Caco-2 (cell line): ENCODE results near the gene TJP3. TPM values are rescaled to one million over a fixed set of nuclear protein-coding genes. Genes with fewer than 3 reads are reported as not detected.

Experiments
- BruUV-seq: library from RNA; stranded (reverse); fragments of 400-500 nt; replicated peaks from 2 replicates; lab custom pipeline; 2021; lab: Mats Ljungman, UMichigan
- CTCF ChIA-PET: fragments of 300-600 bp; sonication (Branson Sonifier 250); formaldehyde crosslinking; loops from one replicate; lab custom pipeline; 2022; ENCODE audit warnings: antibody characterized with exemption; lab: Charles Lee
- POLR2A ChIA-PET: fragments of 300-600 bp; sonication (Branson Sonifier 250); formaldehyde crosslinking; loops from one replicate; lab custom pipeline; 2022; ENCODE audit warnings: antibody characterized with exemption; lab: Charles Lee
- DNase-seq, 2 experiments: peaks; one replicate each; pipeline versions ENCODE4 v3.0.0 to v3.0.0-alpha.2; 2020 to 2022
- H3K27me3 ChIP-seq: replicated peaks from 2 replicates; pipeline ENCODE4 v1.6.0; 2011; ENCODE audit warnings: low read length; ENCODE audit not compliant: control insufficient read depth, insufficient read depth
- H3K36me3 ChIP-seq: 2 replicates; pipeline ENCODE4 v1.5.1; 2011; ENCODE audit warnings: low read length; ENCODE audit not compliant: control insufficient read depth, insufficient read depth
- H3K4me1 ChIP-seq: fragments of 250-450 bp; sonication (Bioruptor Pico); 2 replicates; pipeline ENCODE4 v1.5.1; 2020; ENCODE audit warnings: mild to moderate bottlenecking
- H3K4me3 ChIP-seq: 2 replicates; pipeline ENCODE4 v1.5.1; 2011; ENCODE audit warnings: low read depth, mild to moderate bottlenecking, control low read depth, low read length
- H3K9me3 ChIP-seq: fragments of 250-450 bp; sonication (Bioruptor Pico); 2 replicates; pipeline ENCODE4 v1.5.1; 2020; ENCODE audit warnings: mild to moderate bottlenecking, moderate library complexity
- H3K27ac Mint-ChIP-seq: one replicate; pipeline ENCODE4 v1.8.0; 2022; ENCODE audit warnings: mixed read lengths; ENCODE audit not compliant: unreplicated experiment
- H3K27me3 Mint-ChIP-seq: one replicate; pipeline ENCODE4 v1.8.0; 2022; ENCODE audit warnings: mixed read lengths; ENCODE audit not compliant: insufficient read depth, unreplicated experiment
- H3K36me3 Mint-ChIP-seq: one replicate; pipeline ENCODE4 v1.8.0; 2022; ENCODE audit warnings: mild to moderate bottlenecking, mixed read lengths; ENCODE audit not compliant: insufficient read depth, unreplicated experiment
- H3K4me1 Mint-ChIP-seq: one replicate; pipeline ENCODE4 v1.8.0; 2022; ENCODE audit warnings: low read depth, mixed read lengths; ENCODE audit not compliant: unreplicated experiment
- H3K4me3 Mint-ChIP-seq: one replicate; pipeline ENCODE4 v1.8.0; 2022; ENCODE audit warnings: mild to moderate bottlenecking, moderate library complexity, mixed read lengths; ENCODE audit not compliant: unreplicated experiment
- H3K9me3 Mint-ChIP-seq: one replicate; pipeline ENCODE4 v1.8.0; 2022; ENCODE audit warnings: mixed read lengths; ENCODE audit not compliant: unreplicated experiment
- intact Hi-C: fragments of 100-400 bp; cut with micrococcal nuclease; formaldehyde crosslinking; loops from one replicate; pipeline ENCODE4 v1.10.0; 2022; ENCODE audit not compliant: unreplicated experiment
- total RNA-seq: library from RNA; stranded (reverse); gene quantifications from 2 replicates; pipeline ENCODE4 v1.2.3, GENCODE V29; 2022
- TF ChIP-seq, protein P1 (sequence below), 2 experiments: fragments of 200-600 bp in 1 of 2; IDR thresholded peaks; 1 replicate in 1 of 2; 2 replicates in 1 of 2; pipeline versions ENCODE4 v1.5.1 to v1.8.0; 2011 to 2022; ENCODE audit warnings: antibody characterized with exemption in 1 of 2, control low read depth in 1 of 2, inconsistent platforms in 1 of 2, low read depth in 1 of 2, low read length in 1 of 2, mild to moderate bottlenecking in 1 of 2, moderate library complexity in 1 of 2; ENCODE audit not compliant: insufficient read depth in 1 of 2, severe bottlenecking in 1 of 2, unreplicated experiment in 1 of 2

TJP3 gene
- total RNA-seq, 1 experiment from 2014 or later, result 83.6 TPM

DNA sequence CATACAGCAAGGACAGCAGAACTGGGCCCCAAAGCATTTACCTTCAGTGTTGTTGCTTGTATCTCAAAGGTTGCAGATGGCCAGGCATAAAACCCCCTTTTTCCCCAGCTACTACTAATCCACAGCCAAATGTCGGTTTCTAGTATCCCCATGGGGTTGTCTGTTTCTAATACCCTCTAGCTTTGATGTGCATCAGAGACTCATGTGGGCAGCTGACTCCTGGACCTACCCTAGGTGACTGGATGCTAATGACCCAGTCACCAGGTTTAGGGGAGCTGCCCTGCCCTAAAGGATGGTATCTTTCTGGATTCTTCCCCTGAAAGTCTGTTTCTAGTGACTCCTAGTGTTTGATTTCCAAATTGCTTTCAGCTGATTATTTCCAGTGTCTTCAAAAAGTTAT is 23.9 kb downstream of the TJP3 start:
- ChIA-PET CTCF (interaction anchor here (0.6 kb wide), 1 partner anchor 1802 kb away, joined by 3 read pairs; no protein-coding TSS in a partner anchor), POLR2A (interaction anchor here (0.6 kb wide), 1 partner anchor 13 kb away, joined by 4 read pairs; no protein-coding TSS in a partner anchor)
- no peaks in the 10 kb centered on the region for H3K9me3 ChIP-seq
- Mint-ChIP-seq H3K4me1 (no peaks in the 10 kb centered on the region), H3K9me3 (no peaks in the 10 kb centered on the region), H3K36me3 (peaks cover 40% of the 10 kb centered on the region), H3K4me3 (no peak overlapping the region), H3K27me3 (no peaks in the 10 kb centered on the region), H3K27ac (no peak overlapping the region)
- TF ChIP-seq, protein P1, sequence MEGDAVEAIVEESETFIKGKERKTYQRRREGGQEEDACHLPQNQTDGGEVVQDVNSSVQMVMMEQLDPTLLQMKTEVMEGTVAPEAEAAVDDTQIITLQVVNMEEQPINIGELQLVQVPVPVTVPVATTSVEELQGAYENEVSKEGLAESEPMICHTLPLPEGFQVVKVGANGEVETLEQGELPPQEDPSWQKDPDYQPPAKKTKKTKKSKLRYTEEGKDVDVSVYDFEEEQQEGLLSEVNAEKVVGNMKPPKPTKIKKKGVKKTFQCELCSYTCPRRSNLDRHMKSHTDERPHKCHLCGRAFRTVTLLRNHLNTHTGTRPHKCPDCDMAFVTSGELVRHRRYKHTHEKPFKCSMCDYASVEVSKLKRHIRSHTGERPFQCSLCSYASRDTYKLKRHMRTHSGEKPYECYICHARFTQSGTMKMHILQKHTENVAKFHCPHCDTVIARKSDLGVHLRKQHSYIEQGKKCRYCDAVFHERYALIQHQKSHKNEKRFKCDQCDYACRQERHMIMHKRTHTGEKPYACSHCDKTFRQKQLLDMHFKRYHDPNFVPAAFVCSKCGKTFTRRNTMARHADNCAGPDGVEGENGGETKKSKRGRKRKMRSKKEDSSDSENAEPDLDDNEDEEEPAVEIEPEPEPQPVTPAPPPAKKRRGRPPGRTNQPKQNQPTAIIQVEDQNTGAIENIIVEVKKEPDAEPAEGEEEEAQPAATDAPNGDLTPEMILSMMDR (IDR thresholded peaks at IDR 0.05; ENCODE audit: insufficient read depth in 1 of 2, low read depth in 1 of 2, low read length in 1 of 2, severe bottlenecking in 1 of 2, unreplicated experiment in 1 of 2), result no peak
- no TSS peak for BruUV-seq
- no peaks in the 10 kb centered on the region for H3K27me3 ChIP-seq
- no peak overlapping the region for H3K4me3 ChIP-seq
- intact Hi-C loops, result no loop called here
- H3K36me3 ChIP-seq, result peaks cover 6% of the 10 kb centered on the region
- no peak for DNase-seq
- H3K4me1 ChIP-seq, result no peaks in the 10 kb centered on the region

DNA sequence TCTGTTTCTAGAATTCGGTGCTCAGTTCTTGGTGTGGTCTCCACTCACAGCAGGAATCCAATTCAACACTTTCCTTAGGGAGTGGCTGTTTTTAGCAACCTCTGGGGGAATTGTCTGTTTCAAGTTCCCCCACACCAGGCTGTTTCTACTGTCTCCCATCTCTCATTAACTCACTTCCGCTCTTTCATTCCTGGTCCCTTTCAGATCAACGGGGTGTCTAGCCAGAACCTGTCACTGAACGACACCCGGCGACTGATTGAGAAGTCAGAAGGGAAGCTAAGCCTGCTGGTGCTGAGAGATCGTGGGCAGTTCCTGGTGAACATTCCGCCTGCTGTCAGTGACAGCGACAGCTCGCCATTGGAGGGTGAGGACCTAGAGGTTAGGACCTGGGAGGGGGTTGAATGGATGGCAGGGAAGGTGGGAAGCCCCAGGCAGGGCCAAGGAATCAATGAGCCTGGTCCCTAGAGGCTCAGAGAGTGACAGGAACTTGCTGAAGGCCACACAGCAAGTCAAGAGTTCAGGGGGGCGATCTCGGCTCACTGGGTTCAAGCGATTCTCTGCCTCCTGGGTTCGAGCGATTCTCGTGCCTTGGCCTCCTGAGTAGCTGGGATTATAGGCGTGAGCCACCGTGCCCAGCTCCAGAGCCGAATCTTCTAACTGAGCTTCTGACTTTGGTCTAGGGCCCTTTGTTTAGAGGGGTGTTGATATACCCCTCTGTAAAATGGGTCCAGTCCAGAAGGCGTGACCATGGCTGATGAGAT is 25.5 kb downstream of the TJP3 start:
- no peaks in the 10 kb centered on the region for H3K9me3 ChIP-seq
- H3K36me3 Mint-ChIP-seq, result peaks cover 44% of the 10 kb centered on the region
- H3K4me3 Mint-ChIP-seq, result no peak overlapping the region
- no peak overlapping the region for H3K27ac Mint-ChIP-seq
- no peak for DNase-seq
- H3K27me3 ChIP-seq, result no peaks in the 10 kb centered on the region
- peaks cover 6% of the 10 kb centered on the region for H3K36me3 ChIP-seq
- no peaks in the 10 kb centered on the region for H3K27me3 Mint-ChIP-seq
- no peak overlapping the region for H3K4me3 ChIP-seq
- no peaks in the 10 kb centered on the region for H3K4me1 Mint-ChIP-seq
- BruUV-seq, result no TSS peak
- no peaks in the 10 kb centered on the region for H3K4me1 ChIP-seq
- CTCF ChIA-PET, result no interaction called here
- no peaks in the 10 kb centered on the region for H3K9me3 Mint-ChIP-seq
- POLR2A ChIA-PET, result no interaction called here
- TF ChIP-seq, protein P1 (IDR thresholded peaks at IDR 0.05; ENCODE audit: insufficient read depth in 1 of 2, low read depth in 1 of 2, low read length in 1 of 2, severe bottlenecking in 1 of 2, unreplicated experiment in 1 of 2), result no peak
- intact Hi-C loops, result no loop called here

DNA sequence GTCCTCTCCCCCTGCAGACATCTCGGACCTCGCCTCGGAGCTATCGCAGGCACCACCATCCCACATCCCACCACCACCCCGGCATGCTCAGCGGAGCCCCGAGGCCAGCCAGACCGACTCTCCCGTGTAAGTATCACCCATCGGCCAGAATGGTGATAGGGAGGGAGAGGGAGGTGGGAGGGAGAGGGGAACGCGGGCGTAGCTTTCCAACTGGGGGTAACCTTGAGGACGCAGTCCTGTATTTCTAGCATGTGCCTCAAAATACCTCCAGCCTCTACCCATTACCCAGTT is 26.1 kb downstream of the TJP3 start:
- no peaks in the 10 kb centered on the region for H3K4me1 ChIP-seq
- intact Hi-C loops, result no loop called here
- no TSS peak for BruUV-seq
- TF ChIP-seq, protein P1 (IDR thresholded peaks at IDR 0.05; ENCODE audit: insufficient read depth in 1 of 2, low read depth in 1 of 2, low read length in 1 of 2, severe bottlenecking in 1 of 2, unreplicated experiment in 1 of 2), result no peak
- Mint-ChIP-seq H3K27me3 (no peaks in the 10 kb centered on the region), H3K9me3 (no peaks in the 10 kb centered on the region), H3K36me3 (peaks cover 44% of the 10 kb centered on the region), H3K4me3 (no peak overlapping the region), H3K4me1 (no peaks in the 10 kb centered on the region), H3K27ac (no peak overlapping the region)
- H3K4me3 ChIP-seq, result no peak overlapping the region
- DNase-seq, result no peak
- H3K9me3 ChIP-seq, result no peaks in the 10 kb centered on the region
- ChIA-PET POLR2A (no interaction called here), CTCF (no interaction called here)
- H3K27me3 ChIP-seq, result no peaks in the 10 kb centered on the region
- peaks cover 6% of the 10 kb centered on the region for H3K36me3 ChIP-seq
